ENCODE results near the gene CACNB2. TPM values are rescaled to one million over a fixed set of nuclear protein-coding genes. Genes with fewer than 3 reads are reported as not detected.
"Not testable (repeated sequence)": the region's sequence is repeated elsewhere in the genome, so short reads cannot be mapped to it uniquely, and the experiment has no call there.

Gene CACNB2
- total RNA-seq, 2 experiments from 2014 or later, result not detected

GRCh38 chr10:18591141-18591540 lies 450.9 kb downstream of the CACNB2 start:
- ATAC-seq (ENCODE audit: low read depth); POLR2A ChIA-PET; H3K9me3 Mint-ChIP-seq; DNase-seq; H3K27me3 Mint-ChIP-seq; H3K27ac Mint-ChIP-seq; H3K4me3 Mint-ChIP-seq; H3K4me1 Mint-ChIP-seq: not testable (repeated sequence)
- peaks cover 75% of the 10 kb centered on the region for H3K36me3 Mint-ChIP-seq

Other genes with a start within 250 kb of the CACNB2 start
- gene SLC39A12, start 188.5 kb upstream of the CACNB2 start, total RNA-seq, result not detected